Activated naive CD4-positive, alpha-beta T cell treated with Interleukin-2 at 50 U/mL for 16 hours (primary cell): Measurements from ENCODE around the gene PMAIP1.
A peak's percentile ranks its signal among the peaks of the same experiment; 100 is the strongest.

Experiments used
- DNase-seq: peaks from one replicate; pipeline ENCODE4 v3.0.0-alpha.2; 2020

PMAIP1 gene

DNA sequence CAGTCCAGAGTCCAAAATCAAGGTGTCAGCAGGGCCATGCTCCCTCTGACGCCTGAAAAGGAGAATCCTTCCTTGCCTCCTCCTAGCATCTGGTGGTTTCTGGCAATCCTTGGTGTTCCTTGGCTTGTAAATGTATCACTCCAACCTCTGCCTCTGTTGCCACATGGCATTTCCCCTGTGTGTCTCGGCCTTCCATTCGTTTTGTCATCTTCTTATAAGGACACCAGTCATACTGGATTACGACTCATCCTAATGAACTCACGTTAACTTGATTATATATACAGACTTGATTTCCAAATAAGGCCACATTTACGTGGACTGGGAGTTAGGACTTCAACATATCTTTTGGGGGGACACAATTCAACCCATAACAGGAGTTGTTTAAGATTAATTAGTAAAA, 15.8 kb downstream of the PMAIP1 start:
- no peak for DNase-seq

DNA sequence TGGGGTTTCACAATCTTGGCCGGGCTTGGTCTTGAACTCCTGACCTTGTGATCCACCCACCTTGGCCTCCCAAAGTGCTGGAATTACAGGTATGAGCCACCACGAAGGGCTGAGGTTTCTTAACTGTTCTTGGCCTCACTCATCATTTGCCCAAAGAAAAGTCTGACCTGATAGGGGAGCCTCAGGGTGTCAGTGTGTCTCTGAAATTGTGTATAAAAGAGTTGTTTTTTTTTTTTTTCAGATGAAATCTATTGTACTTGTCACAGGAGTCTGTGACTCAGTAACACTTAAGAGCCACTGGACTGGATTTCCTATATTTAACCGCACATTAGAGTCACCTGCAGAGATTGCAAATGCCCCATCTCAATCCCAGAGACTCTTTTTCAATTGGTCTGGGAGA, 16.9 kb downstream of the PMAIP1 start:
- no peak for DNase-seq

DNA sequence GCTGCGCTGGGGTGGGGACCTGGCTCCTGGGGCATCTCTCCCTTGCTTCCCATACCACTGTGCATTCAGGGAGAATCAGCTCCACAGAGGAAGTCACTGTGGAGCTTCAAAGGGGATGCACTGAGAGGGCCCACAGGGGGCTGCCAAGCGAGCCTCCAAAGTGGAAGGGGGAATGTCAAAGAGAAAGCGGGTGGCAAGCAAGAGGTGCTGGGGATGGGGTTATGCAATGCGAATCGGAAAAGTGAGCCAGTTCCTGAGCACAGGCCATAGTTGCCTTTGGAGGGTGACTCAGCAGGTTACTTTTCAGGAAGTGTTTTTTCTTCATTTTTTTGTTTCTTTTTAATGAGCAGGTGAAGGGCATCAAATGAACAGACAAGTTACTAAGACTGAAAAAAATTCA, 17.6 kb downstream of the PMAIP1 start:
- DNase-seq, result no peak

DNA sequence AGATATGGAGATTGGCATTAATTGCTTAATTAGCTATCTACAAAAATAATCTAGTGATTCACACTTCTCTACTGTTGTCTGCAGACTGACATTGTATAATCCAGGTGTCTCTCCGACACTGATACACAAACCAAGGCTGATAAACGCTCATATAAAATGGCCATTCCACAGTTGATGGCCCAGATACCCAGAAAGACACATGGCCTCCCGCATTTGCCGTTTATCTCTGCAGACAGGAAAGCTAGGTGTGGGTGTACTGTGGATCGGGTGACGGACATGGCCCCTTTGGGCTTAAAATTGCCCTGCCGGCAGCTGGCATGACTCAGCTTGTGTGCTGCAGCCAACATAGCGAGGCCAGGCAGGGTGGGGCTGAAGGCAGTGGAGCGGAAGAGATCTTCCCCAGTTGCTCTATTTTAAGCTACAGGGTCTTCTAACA, 18.5 kb downstream of the PMAIP1 start:
- no peak for DNase-seq

DNA sequence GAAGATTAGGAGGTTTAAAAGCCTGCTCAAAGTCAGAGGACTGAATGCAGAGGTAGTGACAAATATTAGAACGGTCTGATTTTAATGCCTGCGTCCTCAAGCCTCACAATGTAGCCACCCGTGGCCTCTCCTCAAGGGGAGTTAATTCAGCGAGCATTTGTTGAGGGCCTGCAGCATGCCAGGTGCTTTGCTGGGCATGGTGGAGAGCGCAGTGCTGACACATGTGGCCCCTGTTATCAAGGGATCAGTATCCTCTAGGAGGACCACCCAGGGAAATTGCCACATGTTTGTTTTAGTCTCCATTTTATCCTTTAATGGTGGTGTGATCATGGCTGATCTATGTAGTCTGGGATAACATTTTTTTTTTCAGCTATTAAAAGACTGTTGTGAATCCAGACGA, 19.2 kb downstream of the PMAIP1 start:
- no peak for DNase-seq

DNA sequence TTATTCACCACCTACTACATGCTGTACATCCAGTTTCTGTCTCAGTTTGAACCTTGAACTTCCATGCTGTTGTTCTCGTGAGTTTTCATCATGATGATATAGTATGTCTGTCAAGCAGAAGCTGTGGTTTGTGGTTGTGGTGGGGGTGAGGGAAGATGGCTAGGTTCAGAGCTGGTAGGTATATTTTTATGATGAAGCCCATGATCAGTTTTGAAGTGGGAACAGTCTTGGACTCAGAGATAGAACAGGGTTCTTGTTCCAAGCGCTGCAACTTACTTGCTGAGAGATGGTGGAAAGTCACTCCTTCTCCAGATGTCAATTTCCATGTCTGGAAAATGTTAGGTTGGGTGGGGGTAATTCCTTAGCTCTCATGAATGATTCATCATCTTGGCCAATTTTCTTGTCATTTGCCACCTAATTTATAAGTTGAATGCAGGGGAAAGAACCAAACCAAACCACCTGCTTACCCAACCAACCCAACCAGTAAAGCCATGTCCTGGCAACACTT, 21.6 kb downstream of the PMAIP1 start:
- peak; percentile 33 for DNase-seq

DNA sequence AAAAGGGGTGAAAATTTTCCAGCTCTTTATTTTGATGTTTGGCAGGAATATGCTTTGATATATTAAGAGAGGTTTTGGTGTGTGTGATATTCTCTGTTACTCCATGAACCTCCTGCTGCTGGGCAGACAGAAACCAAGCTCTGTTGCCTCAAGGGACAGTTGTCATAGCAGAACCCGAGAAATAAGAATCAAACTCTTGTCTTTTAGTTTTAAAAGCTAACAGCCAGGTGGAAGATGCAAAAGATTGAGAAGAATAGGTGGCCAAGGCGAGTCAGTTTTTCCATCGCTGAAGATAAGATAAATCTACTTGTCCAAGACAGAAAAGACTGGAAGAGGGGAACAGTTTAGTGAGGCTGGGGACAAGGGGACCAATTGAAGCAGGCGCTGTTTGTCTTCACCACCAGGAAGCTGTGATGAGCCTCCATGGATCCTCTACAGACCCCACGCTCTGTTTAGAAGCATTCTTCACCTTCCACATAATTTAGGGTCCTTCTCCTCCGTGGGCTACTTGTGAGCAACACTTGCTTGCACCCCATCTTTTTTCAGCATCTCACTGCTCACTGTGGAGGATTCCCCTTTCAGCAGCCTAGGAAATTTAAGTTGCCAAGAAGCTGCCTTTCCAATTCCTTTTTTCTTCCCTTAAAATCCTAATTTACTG, 23.9 kb downstream of the PMAIP1 start:
- no peak for DNase-seq

DNA sequence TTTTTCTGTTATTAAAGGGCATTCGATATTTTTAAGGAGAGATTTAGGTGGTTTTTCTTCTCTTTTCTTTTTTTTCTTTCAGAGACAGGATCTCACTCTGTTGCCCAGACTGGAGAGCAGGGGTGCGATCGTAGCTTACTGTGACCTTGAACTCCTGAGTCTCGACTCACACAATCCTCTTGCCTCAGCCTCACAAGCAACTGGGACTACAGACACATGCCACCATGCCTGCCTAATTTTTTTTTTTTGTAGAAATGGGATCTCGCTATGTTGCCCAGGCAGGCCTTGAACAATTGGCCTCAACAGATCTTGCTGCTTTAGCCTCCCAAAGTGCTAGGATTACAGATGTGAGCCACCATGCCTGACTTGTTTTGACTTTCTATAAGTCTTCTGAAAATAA, 26.3 kb downstream of the PMAIP1 start:
- no peak for DNase-seq

DNA sequence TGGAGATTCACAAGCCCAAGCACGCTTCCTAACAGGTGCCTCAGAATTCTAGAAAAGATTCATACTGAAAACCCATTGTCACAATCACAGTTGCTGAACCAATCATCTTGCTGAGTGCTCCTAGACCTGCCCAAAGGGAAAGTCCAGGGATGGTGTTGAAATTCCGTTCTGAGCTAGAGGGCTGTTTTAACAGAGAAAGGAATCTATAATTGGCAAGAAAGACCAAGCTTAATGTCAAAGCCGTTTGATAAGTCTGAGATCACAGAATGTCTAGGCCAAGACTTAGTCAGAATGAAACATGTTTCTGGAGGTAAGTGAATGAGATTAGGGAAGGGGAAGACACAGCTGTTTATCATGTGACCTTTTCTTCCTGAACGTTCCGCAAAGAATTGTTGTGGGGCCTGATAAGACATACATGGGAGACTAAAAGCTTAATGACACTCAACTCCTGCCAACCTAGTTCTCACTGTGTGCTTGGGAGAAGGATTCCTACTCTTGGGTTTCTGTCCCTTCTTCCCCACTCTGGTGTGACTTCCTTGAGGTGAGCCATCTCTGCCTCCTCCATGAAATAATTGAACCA, 27.5 kb downstream of the PMAIP1 start:
- peak; percentile 19 for DNase-seq

DNA sequence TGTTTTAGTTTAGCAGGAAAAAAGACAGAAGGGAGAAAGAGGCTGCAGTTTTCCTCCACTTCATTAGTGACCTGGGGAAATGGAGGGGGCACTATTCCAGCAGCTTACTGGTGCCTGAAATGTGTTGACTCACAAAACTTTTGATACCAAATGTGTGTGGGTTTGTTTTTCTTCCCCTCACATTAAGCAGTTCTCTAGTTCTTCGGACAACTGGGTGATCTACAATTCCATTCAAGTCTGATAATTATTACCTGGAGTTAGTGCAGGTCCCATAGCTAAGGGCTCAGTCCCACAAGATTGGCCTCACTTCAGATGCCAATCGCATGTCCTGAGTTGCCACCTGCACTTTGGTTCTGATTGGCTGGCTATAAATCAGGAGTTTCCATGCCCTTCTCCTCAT, 28.4 kb downstream of the PMAIP1 start:
- DNase-seq, result no peak

DNA sequence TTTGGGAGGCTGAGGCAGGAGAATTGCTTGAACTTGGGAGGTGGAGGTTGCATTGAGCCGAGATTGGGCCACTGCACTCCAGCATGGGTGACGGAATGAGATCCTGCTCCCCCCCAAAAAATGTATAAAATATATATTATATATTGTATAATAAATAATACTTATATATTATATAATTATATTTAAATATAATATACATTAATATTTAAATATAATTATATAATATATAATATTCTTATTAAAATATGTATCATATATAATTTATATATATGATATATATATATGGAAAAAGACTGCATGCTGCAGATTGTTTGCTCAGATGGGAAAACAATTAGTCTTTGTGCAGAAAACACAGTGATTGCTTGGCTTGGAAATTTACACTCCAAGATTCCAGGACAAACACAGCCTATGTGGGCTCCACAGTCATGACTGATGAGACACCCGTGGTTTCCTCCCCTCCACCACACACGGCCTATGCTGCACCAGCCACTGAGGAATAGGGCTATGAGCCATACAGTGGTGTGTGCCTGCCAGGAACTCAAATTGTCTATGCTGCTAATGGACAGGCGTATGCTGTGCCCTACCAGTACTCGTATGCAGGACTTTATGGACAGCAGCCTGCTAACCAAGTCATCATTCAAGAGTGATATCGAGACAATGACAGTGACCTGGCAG, 30.0 kb downstream of the PMAIP1 start:
- DNase-seq, result no peak

DNA sequence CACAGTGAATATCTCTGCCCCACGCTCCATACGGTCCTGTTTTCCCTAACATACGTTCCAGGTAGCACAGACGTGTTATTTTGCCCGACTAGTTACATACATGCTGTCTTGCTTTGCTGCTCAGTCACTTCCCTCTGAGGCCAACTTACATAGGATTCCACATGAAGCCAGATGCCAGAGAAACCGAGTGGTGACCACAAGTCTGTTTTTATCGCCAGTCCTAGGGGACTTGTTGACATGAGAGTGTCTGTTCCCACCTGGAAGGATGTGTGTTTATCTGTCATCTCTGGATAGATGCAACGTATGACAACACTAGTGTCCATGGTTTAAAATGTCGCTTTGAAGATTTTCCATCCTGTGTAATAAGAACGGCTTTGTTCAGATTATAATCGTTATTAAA, 32.6 kb downstream of the PMAIP1 start:
- no peak for DNase-seq

DNA sequence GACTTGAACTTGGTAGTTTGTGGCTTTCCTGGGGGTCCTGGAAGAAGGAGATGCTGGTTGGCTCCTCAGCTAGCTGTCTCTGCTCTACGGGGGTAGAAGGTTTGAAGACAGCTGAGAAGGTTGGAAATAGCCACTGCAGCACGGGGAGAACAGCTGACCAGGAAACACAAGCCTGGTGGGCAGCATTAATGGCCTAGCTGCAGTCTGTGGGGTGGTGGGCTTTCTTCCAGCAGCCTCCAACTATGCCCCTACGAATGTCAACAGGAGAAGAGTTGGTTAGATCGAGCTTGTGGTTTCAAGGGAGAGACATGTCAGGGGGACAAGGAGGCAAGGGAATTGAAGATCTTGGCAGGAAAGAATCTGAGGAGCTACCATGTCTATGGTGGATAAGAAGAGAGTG, 38.9 kb downstream of the PMAIP1 start:
- no peak for DNase-seq

DNA sequence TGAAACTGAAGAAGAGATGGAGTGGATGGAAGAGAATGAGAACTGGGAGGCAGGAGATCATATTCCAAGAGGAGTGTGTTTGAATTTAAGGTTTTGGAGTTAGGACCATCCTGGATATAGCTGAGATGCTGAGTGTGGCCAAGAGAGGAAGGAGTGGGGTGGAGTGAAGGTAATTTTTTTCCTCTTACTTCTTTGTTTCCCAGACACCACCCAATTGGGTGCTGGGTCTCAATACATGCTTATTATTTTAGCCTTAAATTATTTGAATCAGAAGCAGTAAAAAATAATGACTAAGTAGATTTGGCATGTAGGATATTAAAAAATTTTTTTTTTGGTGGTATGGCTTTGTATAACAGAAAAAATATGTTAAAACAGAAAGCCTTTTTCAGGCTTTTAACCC, 39.3 kb downstream of the PMAIP1 start:
- DNase-seq, result no peak

DNA sequence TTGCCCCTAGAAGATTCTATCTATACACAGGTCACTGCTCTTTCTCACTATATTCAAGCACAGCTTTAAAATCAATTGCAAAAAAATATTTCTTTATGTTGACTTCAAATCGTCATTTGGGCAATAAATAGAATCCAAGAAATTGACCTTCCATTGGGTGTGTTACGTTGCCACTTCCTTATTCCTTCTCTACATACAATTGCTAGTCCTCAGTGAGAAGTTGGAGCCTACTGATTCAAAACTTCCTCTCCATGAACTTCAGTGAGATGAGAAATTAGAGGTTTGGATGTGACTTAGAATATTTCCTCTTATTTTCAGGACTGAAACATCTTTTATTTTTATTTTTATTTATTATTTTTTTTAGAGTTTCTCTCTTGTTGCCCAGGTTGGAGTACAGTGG, 40.3 kb downstream of the PMAIP1 start:
- no peak for DNase-seq

DNA sequence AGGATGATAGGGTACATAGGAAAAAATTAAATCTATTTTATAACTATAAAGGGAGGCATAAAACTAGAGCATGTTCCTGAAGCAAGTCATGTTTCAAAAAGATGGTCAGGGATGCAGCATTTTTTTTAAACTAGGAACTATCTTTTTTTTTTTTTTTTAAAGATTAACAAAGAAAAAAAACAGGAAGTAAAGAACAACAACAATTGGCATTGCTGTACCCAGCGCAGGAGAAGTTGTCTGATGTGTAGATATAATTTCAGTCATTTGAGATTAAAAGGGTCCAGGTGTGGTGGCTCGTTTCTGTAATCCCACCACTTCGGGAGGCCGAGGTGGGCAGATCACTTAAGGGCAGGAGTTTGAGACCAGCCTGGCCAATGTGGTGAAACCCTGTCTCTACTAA, 41.5 kb downstream of the PMAIP1 start:
- no peak for DNase-seq

DNA sequence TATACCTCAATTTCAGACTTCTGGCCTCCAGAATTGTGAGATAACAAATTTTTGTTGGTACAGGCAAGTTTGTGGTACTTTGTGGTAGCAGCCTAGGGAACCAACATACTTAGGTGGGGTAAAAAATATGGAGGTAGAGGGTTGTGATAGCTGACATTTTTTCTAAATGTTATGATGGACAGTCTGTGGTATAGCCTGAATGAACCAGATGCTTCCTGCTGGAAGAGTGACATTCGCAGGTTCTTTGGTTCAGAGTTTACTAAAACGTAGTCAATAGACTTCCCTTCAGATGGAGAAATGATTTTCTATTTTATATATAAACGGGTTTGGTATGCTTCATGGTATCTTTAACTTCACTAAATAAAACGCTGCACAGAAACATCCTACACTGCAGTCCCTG, 42.8 kb downstream of the PMAIP1 start:
- DNase-seq, result no peak

DNA sequence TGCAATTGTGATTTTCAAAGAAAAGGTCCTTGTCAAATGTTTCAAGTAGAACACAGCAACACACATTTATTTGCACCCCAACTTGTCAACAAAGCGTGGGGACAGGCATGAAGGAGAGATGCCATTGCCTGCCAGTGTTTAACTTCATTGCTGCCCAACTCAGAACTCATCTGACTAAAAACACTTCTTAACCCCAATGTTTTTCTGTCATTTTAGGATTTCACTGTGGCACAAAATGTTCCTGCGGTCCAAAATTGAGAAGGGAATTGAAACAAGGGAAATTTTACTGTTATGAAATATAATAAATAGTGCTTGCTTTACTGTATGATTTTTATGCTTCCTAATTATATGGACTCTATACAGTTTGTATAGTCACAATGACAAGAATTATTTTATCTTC, 45.7 kb downstream of the PMAIP1 start:
- no peak for DNase-seq

DNA sequence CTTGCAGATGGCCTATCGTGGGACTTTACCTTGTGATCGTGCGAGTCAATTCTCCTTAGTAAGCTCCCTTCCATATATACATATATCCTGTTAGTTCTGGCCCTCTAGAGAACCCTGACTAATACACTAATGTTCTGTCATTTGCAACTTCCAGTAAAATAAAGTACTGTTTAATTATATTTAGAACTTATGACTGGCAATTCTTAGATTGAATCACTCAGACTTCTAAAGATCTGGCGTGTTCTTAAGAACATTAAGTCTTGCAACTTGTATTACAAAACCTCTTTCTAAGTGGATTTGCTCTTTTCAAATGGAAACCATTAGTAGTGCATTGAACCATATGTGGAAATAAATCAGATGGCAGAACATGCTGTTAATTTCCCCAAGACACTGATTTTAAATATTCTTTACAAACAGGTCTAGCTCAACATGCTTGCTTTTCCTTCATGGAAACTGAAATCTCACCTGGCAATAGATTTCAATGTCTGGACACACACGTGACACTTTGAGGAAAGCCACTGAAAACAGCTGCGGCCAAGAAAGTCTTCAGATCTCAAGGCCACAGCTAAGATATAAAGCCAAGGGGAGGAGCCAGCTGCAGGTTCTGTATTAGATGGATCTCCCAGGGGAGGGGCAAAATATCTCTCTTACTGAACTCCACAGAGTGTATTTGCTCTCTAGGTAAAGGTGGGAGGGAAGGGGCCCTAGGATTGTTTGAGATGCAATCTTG, 50.6 kb downstream of the PMAIP1 start:
- DNase-seq, result no peak

DNA sequence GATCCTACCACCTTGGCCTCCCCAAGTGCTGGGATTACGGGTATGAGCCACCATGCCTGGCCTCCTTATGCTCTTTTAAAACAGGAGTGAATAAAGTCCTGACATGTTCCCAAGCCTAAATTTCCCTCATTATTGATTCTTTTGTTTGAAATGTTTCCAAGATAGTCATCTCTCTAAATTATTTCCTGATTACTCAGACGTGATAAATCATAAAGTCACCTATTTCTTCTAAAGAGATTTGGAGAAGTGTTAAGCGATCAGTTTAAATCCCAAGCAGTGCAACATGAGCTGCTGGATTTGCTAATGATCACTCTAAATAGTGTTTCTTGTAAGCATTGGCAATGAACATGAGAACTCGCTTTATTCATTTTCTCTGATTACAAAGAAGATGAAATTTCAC, 51.8 kb downstream of the PMAIP1 start:
- DNase-seq, result no peak

DNA sequence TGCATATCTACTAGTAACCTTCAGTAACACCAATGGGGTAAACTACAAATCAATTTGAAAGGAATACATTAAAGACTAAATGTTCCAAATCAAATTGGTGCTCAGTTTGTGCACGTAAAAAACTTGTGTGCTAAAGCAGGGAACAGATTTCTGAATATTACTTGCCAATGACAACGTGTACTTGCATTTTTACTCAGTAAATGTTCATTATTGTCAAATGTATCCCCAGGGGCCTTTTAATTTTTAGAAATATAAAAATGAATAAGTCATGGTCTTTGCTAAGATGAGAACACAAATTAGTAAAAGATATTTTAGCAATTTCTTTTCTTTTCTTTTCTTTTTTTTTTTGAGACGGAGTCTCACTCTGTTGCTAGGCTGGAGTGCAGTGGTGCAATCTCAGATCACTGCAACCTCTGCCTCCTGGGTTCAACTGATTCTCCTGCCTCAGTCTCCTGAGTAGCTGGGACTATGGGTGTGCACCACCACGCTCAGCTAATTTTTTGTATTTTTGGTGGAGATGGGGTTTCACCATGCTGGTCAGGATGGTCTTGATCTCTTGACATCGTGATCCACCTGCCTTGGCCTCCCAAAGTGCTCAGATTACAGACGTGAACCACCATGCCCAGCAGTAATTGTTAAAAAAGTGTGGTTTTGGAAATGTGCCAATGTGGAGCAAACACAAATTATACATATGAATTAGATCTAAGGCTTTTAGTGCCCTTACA, 52.6 kb downstream of the PMAIP1 start:
- no peak for DNase-seq
